Measurements from ENCODE around the gene TRIM63. TPM values are rescaled to one million over a fixed set of nuclear protein-coding genes. Genes with fewer than 3 reads are reported as not detected.

Gene TRIM63
- total RNA-seq, 1 experiment from 2014 or later, result not detected

GRCh38 chr1:26028490-26028980 lies 38.9 kb downstream of the TRIM63 start:
- no peak overlapping the region for H3K27ac Mint-ChIP-seq

More at GRCh38 chr1:26028490-26028980, 38.9 kb downstream of the TRIM63 start:
- Histone ChIP-seq H3K27ac (ENCODE audit: insufficient read length, low read depth, low read length) (no peak overlapping the region), H4K8ac (replicated peaks; ENCODE audit: insufficient read length, low read depth, low read length) (no peak overlapping the region), H2BK12ac (ENCODE audit: insufficient read length, low read depth, low read length) (no peak overlapping the region), H2AK5ac (ENCODE audit: insufficient read length, low read length) (no peak overlapping the region), H3K9ac (ENCODE audit: extremely low read depth, insufficient read length, low read length) (no peak overlapping the region), H3K23ac (ENCODE audit: insufficient read length, low read depth, low read length) (no peak overlapping the region), H3K79me2 (ENCODE audit: insufficient read depth, low read length) (no peaks in the 10 kb centered on the region), H3K14ac (ENCODE audit: insufficient read depth, low read length) (no peak overlapping the region; the same call in 1 of the 2 replicates), H3K4ac (ENCODE audit: low read depth, low read length) (no peak overlapping the region), H3K4me1 (ENCODE audit: insufficient read depth, low read length) (no peaks in the 10 kb centered on the region), H3K23me2 (ENCODE audit: insufficient read length, low read depth, low read length, poor library complexity, severe bottlenecking) (no peaks in the 10 kb centered on the region), H2AFZ (ENCODE audit: low read length) (no peak overlapping the region), H2BK20ac (ENCODE audit: low read depth, low read length, poor library complexity, severe bottlenecking) (no peak overlapping the region), H2BK120ac (ENCODE audit: low read depth, low read length, poor library complexity, severe bottlenecking) (no peak overlapping the region), H2BK15ac (ENCODE audit: low read depth, low read length) (no peak overlapping the region), H3K9me3 (ENCODE audit: control insufficient read depth, low read depth, low read length) (no peaks in the 10 kb centered on the region), H3K56ac (ENCODE audit: insufficient read length, low read depth, low read length) (no peak overlapping the region), H3K27me3 (ENCODE audit: insufficient read depth, low read length) (no peaks in the 10 kb centered on the region), H3T11ph (ENCODE audit: low read length) (no peak overlapping the region), H4K5ac (ENCODE audit: insufficient read length, low read depth, low read length) (no peak overlapping the region), H4K91ac (ENCODE audit: insufficient read length, low read depth, low read length) (no peak overlapping the region), H2BK5ac (ENCODE audit: insufficient read length, low read length) (no peak overlapping the region), H4K20me1 (ENCODE audit: control insufficient read depth, insufficient read depth, insufficient read length) (no peaks in the 10 kb centered on the region), H3K18ac (ENCODE audit: insufficient read length, low read depth, low read length) (no peak overlapping the region), H3K4me2 (ENCODE audit: insufficient read depth, insufficient read length, low read length) (no peak overlapping the region), H3K79me1 (ENCODE audit: insufficient read depth, low read depth, low read length, poor library complexity, severe bottlenecking) (no peaks in the 10 kb centered on the region)
- no peaks in the 10 kb centered on the region for H3K36me3 Mint-ChIP-seq (ENCODE audit: insufficient read depth in 1 of 3, low read depth in 3 of 3)
- DNase-seq, result no peak
- H3K27me3 Mint-ChIP-seq (ENCODE audit: low read depth), result peaks cover 23% of the 10 kb centered on the region
- no peaks in the 10 kb centered on the region for H3K9me3 Mint-ChIP-seq
- no peak overlapping the region for H3K4me3 Mint-ChIP-seq
- no CpG with 5 or more reads among the region's 8 CpGs for WGBS (ENCODE audit: extremely low coverage, insufficient read length, low lambda C conversion rate)
- H3K4me1 Mint-ChIP-seq, result peaks cover 0 to 6% of the 10 kb centered on the region in 2 experiments; a peak in 2 of 4 replicates
- TF ChIP-seq CTCF (conservative IDR thresholded peaks at IDR 0.05), result no peak
